Progenitor cell of endocrine pancreas (in vitro differentiated cells): Measurements from ENCODE around the gene MAD1L1. TPM values are rescaled to one million over a fixed set of nuclear protein-coding genes. Genes with fewer than 3 reads are reported as not detected.

ENCODE experiments used
- DNase-seq: peaks from one replicate; pipeline ENCODE4 v3.0.0; 2021; ENCODE audit warnings: low spot score; ENCODE audit not compliant: unreplicated experiment
- H3K27ac Mint-ChIP-seq: 2 replicates; pipeline ENCODE4 v1.8.0; 2021; ENCODE audit warnings: mild to moderate bottlenecking, moderate library complexity, mixed read lengths
- H3K27me3 Mint-ChIP-seq: 2 replicates; pipeline ENCODE4 v1.8.0; 2021; ENCODE audit warnings: mixed read lengths
- H3K36me3 Mint-ChIP-seq: 2 replicates; pipeline ENCODE4 v1.8.0; 2022; ENCODE audit warnings: mixed read lengths; ENCODE audit not compliant: insufficient read depth
- H3K4me1 Mint-ChIP-seq: 2 replicates; pipeline ENCODE4 v1.8.0; 2021; ENCODE audit warnings: low read depth, mixed read lengths
- H3K4me3 Mint-ChIP-seq: 2 replicates; pipeline ENCODE4 v1.8.0; 2021; ENCODE audit warnings: low read depth, mild to moderate bottlenecking, moderate library complexity, mixed read lengths
- H3K9me3 Mint-ChIP-seq: 2 replicates; pipeline ENCODE4 v1.8.0; 2021; ENCODE audit warnings: low read depth, mixed read lengths
- CTCF ChIP-seq: fragments of 200-600 bp; sonication (generic); IDR thresholded peaks from one replicate; pipeline ENCODE4 v1.5.0; 2021; ENCODE audit warnings: antibody characterized with exemption, mild to moderate bottlenecking; ENCODE audit not compliant: unreplicated experiment
- total RNA-seq: library from RNA; stranded (reverse); gene quantifications from 2 replicates; pipeline ENCODE4 v1.2.1, GENCODE V29; 2021

The MAD1L1 gene
- total RNA-seq, 1 donor from 2014 or later: 49.8 TPM

- DNase-seq: no peak
- Mint-ChIP-seq H3K36me3 (peaks cover 29% of the 10 kb centered on the region), H3K4me3 (no peak overlapping the region), H3K27me3 (no peaks in the 10 kb centered on the region), H3K9me3 (no peaks in the 10 kb centered on the region), H3K27ac (no peak overlapping the region), H3K4me1 (no peaks in the 10 kb centered on the region)
- TF ChIP-seq CTCF: no peak
These were observed 37.1 kb downstream of the MAD1L1 start for GRCh38 chr7:2195400-2196246.

GRCh38 chr7:2193575-2194305 lies 39.0 kb downstream of the MAD1L1 start:
- peaks cover 41% of the 10 kb centered on the region for H3K36me3 Mint-ChIP-seq
- no peak overlapping the region for H3K27ac Mint-ChIP-seq
- no peaks in the 10 kb centered on the region for H3K27me3 Mint-ChIP-seq
- no peak for TF ChIP-seq CTCF
- no peak for DNase-seq
- H3K4me3 Mint-ChIP-seq: no peak overlapping the region
- peaks cover 11% of the 10 kb centered on the region for H3K9me3 Mint-ChIP-seq
- no peaks in the 10 kb centered on the region for H3K4me1 Mint-ChIP-seq

- no peaks in the 10 kb centered on the region for H3K27me3 Mint-ChIP-seq
- H3K9me3 Mint-ChIP-seq: peaks cover 18% of the 10 kb centered on the region
- H3K27ac Mint-ChIP-seq: no peak overlapping the region
- H3K36me3 Mint-ChIP-seq: peaks cover 49% of the 10 kb centered on the region
- H3K4me1 Mint-ChIP-seq: no peaks in the 10 kb centered on the region
- H3K4me3 Mint-ChIP-seq: no peak overlapping the region
- no peak for DNase-seq
- no peak for TF ChIP-seq CTCF
These were observed 39.8 kb downstream of the MAD1L1 start for GRCh38 chr7:2192831-2193534.

- H3K36me3 Mint-ChIP-seq: peaks cover 45% of the 10 kb centered on the region
- no peak overlapping the region for H3K4me3 Mint-ChIP-seq
- peaks cover 18% of the 10 kb centered on the region for H3K9me3 Mint-ChIP-seq
- H3K27me3 Mint-ChIP-seq: no peaks in the 10 kb centered on the region
- H3K27ac Mint-ChIP-seq: no peak overlapping the region
- no peaks in the 10 kb centered on the region for H3K4me1 Mint-ChIP-seq
- DNase-seq: no peak
- no peak for TF ChIP-seq CTCF
These were observed 41.7 kb downstream of the MAD1L1 start for GRCh38 chr7:2191016-2191415.

- H3K27ac Mint-ChIP-seq: no peak overlapping the region
- no peak for TF ChIP-seq CTCF
- H3K36me3 Mint-ChIP-seq: peaks cover 40% of the 10 kb centered on the region
- H3K9me3 Mint-ChIP-seq: peaks cover 18% of the 10 kb centered on the region
- H3K4me1 Mint-ChIP-seq: no peaks in the 10 kb centered on the region
- no peaks in the 10 kb centered on the region for H3K27me3 Mint-ChIP-seq
- no peak overlapping the region for H3K4me3 Mint-ChIP-seq
- no peak for DNase-seq
These were observed 42.2 kb downstream of the MAD1L1 start for GRCh38 chr7:2190531-2190930.
